RWPE2 (cell line): Measurements from ENCODE around the gene MLPH.

Experiments
- ATAC-seq: fragments of 200-7000 bp; cut with Tn5 transposase; 3 replicates; pipeline ENCODE4 v1.9.1; 2021; ENCODE audit warnings: low read depth
- DNase-seq: peaks from one replicate; pipeline ENCODE4 v3.0.0-alpha.2; 2020; ENCODE audit warnings: low spot score
- H3K27ac ChIP-seq: fragments of 450-650 bp; 2 replicates; pipeline ENCODE4 v1.5.1; 2017; ENCODE audit warnings: mild to moderate bottlenecking; ENCODE audit not compliant: poor library complexity, severe bottlenecking
- H3K27me3 ChIP-seq: fragments of 250-450 bp; sonication (Bioruptor Pico); 2 replicates; pipeline ENCODE4 v1.5.1; 2021; ENCODE audit warnings: mild to moderate bottlenecking, moderate library complexity; ENCODE audit not compliant: insufficient read depth, poor library complexity, severe bottlenecking
- H3K36me3 ChIP-seq: fragments of 250-450 bp; sonication (Bioruptor Pico); 2 replicates; pipeline ENCODE4 v1.5.1; 2020; ENCODE audit warnings: low read depth, mild to moderate bottlenecking, moderate library complexity
- H3K4me1 ChIP-seq: fragments of 250-450 bp; sonication (Bioruptor Pico); 2 replicates; pipeline ENCODE4 v1.5.1; 2021; ENCODE audit warnings: mild to moderate bottlenecking, moderate library complexity; ENCODE audit not compliant: insufficient read depth, poor library complexity, severe bottlenecking
- H3K4me3 ChIP-seq: fragments of 250-450 bp; sonication (Bioruptor Pico); 2 replicates; pipeline ENCODE4 v1.5.1; 2021; ENCODE audit warnings: mild to moderate bottlenecking, moderate library complexity; ENCODE audit not compliant: severe bottlenecking
- H3K9me3 ChIP-seq: fragments of 250-450 bp; sonication (Bioruptor Pico); 2 replicates; pipeline ENCODE4 v1.5.1; 2021; ENCODE audit warnings: mild to moderate bottlenecking, moderate library complexity; ENCODE audit not compliant: severe bottlenecking
- TF ChIP-seq, protein P1 (sequence below): fragments of 450-650 bp; IDR thresholded peaks from one replicate; pipeline ENCODE4 v1.5.1; 2017; ENCODE audit warnings: mild to moderate bottlenecking, moderate library complexity; ENCODE audit not compliant: poor library complexity, severe bottlenecking

The MLPH gene

GRCh38 chr2:237485844-237486243, 1.2 kb upstream of the MLPH start:
- no peaks in the 10 kb centered on the region for H3K36me3 ChIP-seq
- ATAC-seq (no peak), DNase-seq (no peak)
- no peak overlapping the region for H3K4me3 ChIP-seq
- no peaks in the 10 kb centered on the region for H3K9me3 ChIP-seq
- H3K27me3 ChIP-seq, result no peaks in the 10 kb centered on the region
- TF ChIP-seq, protein P1, sequence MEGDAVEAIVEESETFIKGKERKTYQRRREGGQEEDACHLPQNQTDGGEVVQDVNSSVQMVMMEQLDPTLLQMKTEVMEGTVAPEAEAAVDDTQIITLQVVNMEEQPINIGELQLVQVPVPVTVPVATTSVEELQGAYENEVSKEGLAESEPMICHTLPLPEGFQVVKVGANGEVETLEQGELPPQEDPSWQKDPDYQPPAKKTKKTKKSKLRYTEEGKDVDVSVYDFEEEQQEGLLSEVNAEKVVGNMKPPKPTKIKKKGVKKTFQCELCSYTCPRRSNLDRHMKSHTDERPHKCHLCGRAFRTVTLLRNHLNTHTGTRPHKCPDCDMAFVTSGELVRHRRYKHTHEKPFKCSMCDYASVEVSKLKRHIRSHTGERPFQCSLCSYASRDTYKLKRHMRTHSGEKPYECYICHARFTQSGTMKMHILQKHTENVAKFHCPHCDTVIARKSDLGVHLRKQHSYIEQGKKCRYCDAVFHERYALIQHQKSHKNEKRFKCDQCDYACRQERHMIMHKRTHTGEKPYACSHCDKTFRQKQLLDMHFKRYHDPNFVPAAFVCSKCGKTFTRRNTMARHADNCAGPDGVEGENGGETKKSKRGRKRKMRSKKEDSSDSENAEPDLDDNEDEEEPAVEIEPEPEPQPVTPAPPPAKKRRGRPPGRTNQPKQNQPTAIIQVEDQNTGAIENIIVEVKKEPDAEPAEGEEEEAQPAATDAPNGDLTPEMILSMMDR, result no peak
- H3K4me1 ChIP-seq, result peaks cover 30% of the 10 kb centered on the region
- no peak overlapping the region for H3K27ac ChIP-seq

- Histone ChIP-seq H3K9me3 (peaks cover 4% of the 10 kb centered on the region), H3K4me1 (peaks cover 31% of the 10 kb centered on the region), H3K4me3 (peak overlapping the region; percentile 41), H3K27ac (no peak overlapping the region), H3K36me3 (peaks cover 3% of the 10 kb centered on the region), H3K27me3 (no peaks in the 10 kb centered on the region)
- no peak for ATAC-seq
- DNase-seq, result no peak
- TF ChIP-seq, protein P1, result no peak
These were observed 675 bp upstream of the MLPH start for GRCh38 chr2:237486334-237486818.

DNA sequence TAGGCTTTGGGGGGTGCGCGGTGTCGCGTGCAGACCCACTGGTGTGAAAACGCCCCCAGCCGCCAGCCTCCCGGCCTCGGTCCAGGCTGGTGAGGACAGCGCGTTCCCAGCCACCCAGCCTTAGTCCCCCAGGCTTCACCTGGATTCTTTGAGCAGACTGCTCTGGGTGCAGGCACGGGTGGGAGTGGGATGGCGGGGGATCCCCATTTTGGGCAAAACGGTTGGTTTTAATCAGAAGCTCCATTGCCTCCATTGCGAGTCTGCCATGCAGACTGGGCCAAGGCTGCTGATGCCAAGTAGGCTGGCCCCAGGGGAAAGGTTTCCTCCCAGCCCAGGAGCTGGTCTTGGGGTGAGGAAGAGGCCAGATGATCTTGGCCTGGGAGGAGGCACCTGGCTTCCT, 445 bp downstream of the MLPH start:
- Histone ChIP-seq H3K27me3 (no peaks in the 10 kb centered on the region), H3K36me3 (peaks cover 9% of the 10 kb centered on the region), H3K4me3 (peak overlapping the region; percentile 41), H3K9me3 (peaks cover 12% of the 10 kb centered on the region), H3K27ac (peak overlapping the region; percentile 22), H3K4me1 (peaks cover 31% of the 10 kb centered on the region)
- ATAC-seq, result peak; percentile 8; the same call in 1 of the 3 replicates
- no peak for DNase-seq
- TF ChIP-seq, protein P1, result no peak

GRCh38 chr2:237488295-237488694, 1.2 kb downstream of the MLPH start:
- Histone ChIP-seq H3K36me3 (peaks cover 10% of the 10 kb centered on the region), H3K4me1 (peaks cover 30% of the 10 kb centered on the region), H3K4me3 (no peak overlapping the region), H3K27me3 (no peaks in the 10 kb centered on the region), H3K9me3 (peaks cover 12% of the 10 kb centered on the region), H3K27ac (no peak overlapping the region)
- no peak for ATAC-seq
- TF ChIP-seq, protein P1, result no peak
- DNase-seq, result no peak
